ENCODE measurements around the gene IL23A. TPM values are rescaled to one million over a fixed set of nuclear protein-coding genes. Genes with fewer than 3 reads are reported as not detected.

IL23A gene
- total and polyA plus RNA-seq, 2 of the 13 experiments (the other 11 are each of a cell fraction or from before 2014, with no cell fraction given), result 0.33 to 0.35 TPM

DNA sequence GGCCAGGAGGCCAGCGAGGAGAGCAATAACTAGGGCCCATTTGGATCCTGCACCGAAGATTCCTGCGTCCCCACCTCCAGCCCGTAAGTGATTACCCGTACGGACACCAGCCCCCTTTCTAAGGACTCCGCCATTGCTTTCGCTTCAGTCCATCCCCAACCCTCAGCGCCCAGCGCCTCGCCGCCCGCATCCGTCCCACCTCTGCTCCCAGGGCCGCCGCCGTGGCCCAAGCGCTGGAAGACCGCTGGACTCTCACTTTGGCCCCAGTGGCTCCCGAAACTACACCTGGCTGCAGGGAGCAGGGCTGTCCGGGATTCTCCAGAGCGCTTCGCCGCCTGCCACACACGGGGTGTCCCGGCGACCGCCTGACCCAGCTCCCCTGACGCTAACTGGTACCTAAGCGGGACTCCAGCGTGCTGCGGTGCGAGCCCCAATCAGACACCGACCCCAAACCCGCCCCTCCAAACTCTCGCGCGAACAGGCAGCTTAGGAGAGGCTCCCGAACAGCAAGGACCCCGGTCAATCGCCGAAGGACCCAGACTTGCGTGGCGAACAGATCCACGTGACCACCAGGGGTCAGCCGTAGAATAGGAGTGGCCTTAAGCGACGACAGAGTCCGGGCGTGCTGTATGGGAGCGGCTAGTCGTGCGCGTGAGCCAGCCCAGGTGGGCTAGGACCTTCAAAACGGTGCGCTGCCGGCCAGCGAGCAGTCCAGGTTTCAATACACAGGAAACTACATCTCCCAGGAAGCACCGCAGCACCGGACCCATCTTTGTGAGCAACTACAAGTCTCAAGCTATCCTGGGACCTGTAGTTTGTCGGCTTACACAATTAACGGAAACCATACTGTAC is 22.8 kb upstream of the IL23A start, which contains the start of gene CNPY2 (continued):
- TF ChIP-seq EP300 (IDR thresholded peaks at IDR 0.05; ENCODE audit: low read depth in 2 of 2, low read length in 2 of 2) (0 out of 4 replicates have a peak, but pooled peaks of 1 of the 2 experiments have one; percentile 25), EP300 (CRISPR knock-in tag; IDR thresholded peaks at IDR 0.05; ENCODE audit: borderline replicate concordance) (no peak), PCBP1 (IDR thresholded peaks at IDR 0.05; ENCODE audit: borderline replicate concordance, low read depth, low read length) (no peak), KDM4B (CRISPR knock-in tag; IDR thresholded peaks at IDR 0.05) (no peak), EZH2 (conservative IDR thresholded peaks at IDR 0.05; ENCODE audit: low read depth, low read length) (no peak), HDAC2 (CRISPR knock-in tag; IDR thresholded peaks at IDR 0.05) (peak; percentile 67), RXRB (CRISPR knock-in tag; IDR thresholded peaks at IDR 0.05; ENCODE audit: borderline replicate concordance) (peak; percentile 45; the same call in 1 of the 2 replicates), CHD4 (IDR thresholded peaks at IDR 0.05; ENCODE audit: borderline replicate concordance, low read length) (no peak), ZNF543 (CRISPR knock-in tag; IDR thresholded peaks at IDR 0.05) (no peak; the same call in 1 of the 2 replicates), FOXA1 (IDR thresholded peaks at IDR 0.05) (no peak), FOXA1 (CRISPR knock-in tag; IDR thresholded peaks at IDR 0.05) (no peak), ZNF589 (CRISPR knock-in tag; conservative IDR thresholded peaks at IDR 0.05) (peak; percentile 84; the same call in 1 of the 2 replicates), POLR2A (IDR thresholded peaks at IDR 0.05; ENCODE audit: insufficient read depth in 1 of 2, low read depth in 2 of 2, low read length in 2 of 2) (peak; percentile 91), NCOA2 (CRISPR knock-in tag; IDR thresholded peaks at IDR 0.05) (peak; percentile 54), ZNF451 (CRISPR knock-in tag; IDR thresholded peaks at IDR 0.05) (no peak), ZNF572 (CRISPR knock-in tag; IDR thresholded peaks at IDR 0.05) (no peak), NR3C1 (CRISPR knock-in tag; IDR thresholded peaks at IDR 0.05) (no peak), ATF1 (CRISPR knock-in tag; IDR thresholded peaks at IDR 0.05) (peak; percentile 36), ZNF33B (CRISPR knock-in tag; IDR thresholded peaks at IDR 0.05) (0 out of 2 replicates have a peak, but pooled peaks have one; percentile 71), HMG20B (CRISPR knock-in tag; conservative IDR thresholded peaks at IDR 0.05) (0 out of 2 replicates have a peak, but pooled peaks have one; percentile 24), AKAP8 (CRISPR knock-in tag; IDR thresholded peaks at IDR 0.05) (0 out of 2 replicates have a peak, but pooled peaks have one; percentile 28), SOX13 (IDR thresholded peaks at IDR 0.05) (no peak), SOX13 (CRISPR knock-in tag; conservative IDR thresholded peaks at IDR 0.05 in 1 of 2, IDR thresholded peaks at IDR 0.05 in 1 of 2) (peak in 1 of 2 experiments; percentile 32; a peak in 1 of 4 replicates), RXRA (CRISPR knock-in tag; IDR thresholded peaks at IDR 0.05) (peak; percentile 40)
- TF ChIP-seq, protein P1, sequence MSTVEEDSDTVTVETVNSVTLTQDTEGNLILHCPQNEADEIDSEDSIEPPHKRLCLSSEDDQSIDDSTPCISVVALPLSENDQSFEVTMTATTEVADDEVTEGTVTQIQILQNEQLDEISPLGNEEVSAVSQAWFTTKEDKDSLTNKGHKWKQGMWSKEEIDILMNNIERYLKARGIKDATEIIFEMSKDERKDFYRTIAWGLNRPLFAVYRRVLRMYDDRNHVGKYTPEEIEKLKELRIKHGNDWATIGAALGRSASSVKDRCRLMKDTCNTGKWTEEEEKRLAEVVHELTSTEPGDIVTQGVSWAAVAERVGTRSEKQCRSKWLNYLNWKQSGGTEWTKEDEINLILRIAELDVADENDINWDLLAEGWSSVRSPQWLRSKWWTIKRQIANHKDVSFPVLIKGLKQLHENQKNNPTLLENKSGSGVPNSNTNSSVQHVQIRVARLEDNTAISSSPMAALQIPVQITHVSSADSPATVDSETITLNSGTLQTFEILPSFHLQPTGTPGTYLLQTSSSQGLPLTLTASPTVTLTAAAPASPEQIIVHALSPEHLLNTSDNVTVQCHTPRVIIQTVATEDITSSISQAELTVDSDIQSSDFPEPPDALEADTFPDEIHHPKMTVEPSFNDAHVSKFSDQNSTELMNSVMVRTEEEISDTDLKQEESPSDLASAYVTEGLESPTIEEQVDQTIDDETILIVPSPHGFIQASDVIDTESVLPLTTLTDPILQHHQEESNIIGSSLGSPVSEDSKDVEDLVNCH (CRISPR knock-in tag; IDR thresholded peaks at IDR 0.05), result no peak
- TF ChIP-seq, protein P2, sequence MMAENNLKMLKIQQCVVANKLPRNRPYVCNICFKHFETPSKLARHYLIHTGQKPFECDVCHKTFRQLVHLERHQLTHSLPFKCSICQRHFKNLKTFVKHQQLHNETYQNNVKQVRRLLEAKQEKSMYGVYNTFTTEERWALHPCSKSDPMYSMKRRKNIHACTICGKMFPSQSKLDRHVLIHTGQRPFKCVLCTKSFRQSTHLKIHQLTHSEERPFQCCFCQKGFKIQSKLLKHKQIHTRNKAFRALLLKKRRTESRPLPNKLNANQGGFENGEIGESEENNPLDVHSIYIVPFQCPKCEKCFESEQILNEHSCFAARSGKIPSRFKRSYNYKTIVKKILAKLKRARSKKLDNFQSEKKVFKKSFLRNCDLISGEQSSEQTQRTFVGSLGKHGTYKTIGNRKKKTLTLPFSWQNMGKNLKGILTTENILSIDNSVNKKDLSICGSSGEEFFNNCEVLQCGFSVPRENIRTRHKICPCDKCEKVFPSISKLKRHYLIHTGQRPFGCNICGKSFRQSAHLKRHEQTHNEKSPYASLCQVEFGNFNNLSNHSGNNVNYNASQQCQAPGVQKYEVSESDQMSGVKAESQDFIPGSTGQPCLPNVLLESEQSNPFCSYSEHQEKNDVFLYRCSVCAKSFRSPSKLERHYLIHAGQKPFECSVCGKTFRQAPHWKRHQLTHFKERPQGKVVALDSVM (CRISPR knock-in tag; IDR thresholded peaks at IDR 0.05), result peak; percentile 44; the same call in 1 of the 2 replicates
- TF ChIP-seq, protein P3, sequence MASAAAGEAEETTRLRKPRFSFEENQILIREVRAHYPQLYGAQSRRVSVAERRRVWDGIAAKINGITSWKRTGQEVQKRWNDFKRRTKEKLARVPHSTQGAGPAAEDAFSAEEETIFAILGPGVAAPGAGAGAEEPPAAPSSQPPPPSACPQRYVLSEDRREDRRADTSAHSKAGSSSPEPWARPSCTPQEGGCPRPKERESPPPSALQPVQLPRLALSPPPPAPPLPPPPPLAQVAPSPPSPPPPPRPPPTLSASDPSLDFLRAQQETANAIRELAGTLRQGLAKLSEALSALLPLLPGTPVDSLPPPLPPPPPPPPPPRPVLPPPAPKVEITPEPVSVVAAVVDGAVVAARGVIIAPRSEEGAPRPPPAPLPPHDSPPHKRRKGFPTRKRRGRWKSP (CRISPR knock-in tag; IDR thresholded peaks at IDR 0.05), result peak; percentile 80

Measured in HepG2 (cell line).